Dedifferentiated amniotic fluid mesenchymal stem cell (primary cell): Measurements from ENCODE around the gene ZBTB22.
"Not testable (repeated sequence)": the region's sequence is repeated elsewhere in the genome, so short reads cannot be mapped to it uniquely, and the experiment has no call there.

Experiments used
- DNase-seq: peaks from one replicate; pipeline ENCODE4 v3.0.0-alpha.2; 2016; ENCODE audit errors: extremely low spot score

The ZBTB22 gene

GRCh38 chr6:33317669-33318425, at the start of gene ZBTB22:
ZBTB22 (minus strand) TSS chr6:33317744; CDS start chr6:33316916, 828 bp downstream.
- peak; percentile 99 for DNase-seq

DNA sequence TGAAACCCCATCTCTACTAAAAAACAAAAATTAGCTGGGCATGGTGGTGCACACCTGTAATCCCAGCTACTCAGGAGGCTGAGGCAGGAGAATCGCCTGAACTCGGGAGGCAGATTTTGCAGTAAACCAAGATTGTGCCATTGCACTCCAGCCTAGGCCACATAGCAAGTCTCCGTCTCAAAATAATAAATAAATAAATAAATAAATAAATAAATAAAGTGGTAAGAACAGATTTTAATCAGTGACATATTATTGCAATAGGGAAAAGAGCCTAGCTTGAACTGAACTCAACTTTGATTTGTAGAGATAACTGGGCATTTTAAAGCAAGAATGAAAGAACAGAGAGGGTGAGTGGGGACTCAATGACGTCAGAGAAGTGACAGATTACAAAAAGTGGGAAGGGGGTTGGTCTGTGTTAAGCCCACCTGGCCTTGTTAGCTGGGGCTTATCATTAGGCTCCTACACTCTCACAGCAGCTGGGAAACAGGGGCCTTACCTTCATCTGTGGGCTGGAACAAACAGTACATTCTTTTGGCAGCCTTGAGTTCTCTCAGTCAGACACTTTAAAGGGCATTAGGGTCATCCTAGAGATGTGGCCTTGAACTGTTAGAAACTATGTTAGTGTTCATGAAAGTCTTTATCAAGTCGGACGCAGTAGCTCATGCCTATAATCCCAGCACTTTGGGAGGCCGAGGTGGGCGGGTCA, 49.6 kb upstream of the ZBTB22 start:
- no peak for DNase-seq

GRCh38 chr6:33365206-33365971, 47.8 kb upstream of the ZBTB22 start:
- DNase-seq = not testable (repeated sequence)

DNA sequence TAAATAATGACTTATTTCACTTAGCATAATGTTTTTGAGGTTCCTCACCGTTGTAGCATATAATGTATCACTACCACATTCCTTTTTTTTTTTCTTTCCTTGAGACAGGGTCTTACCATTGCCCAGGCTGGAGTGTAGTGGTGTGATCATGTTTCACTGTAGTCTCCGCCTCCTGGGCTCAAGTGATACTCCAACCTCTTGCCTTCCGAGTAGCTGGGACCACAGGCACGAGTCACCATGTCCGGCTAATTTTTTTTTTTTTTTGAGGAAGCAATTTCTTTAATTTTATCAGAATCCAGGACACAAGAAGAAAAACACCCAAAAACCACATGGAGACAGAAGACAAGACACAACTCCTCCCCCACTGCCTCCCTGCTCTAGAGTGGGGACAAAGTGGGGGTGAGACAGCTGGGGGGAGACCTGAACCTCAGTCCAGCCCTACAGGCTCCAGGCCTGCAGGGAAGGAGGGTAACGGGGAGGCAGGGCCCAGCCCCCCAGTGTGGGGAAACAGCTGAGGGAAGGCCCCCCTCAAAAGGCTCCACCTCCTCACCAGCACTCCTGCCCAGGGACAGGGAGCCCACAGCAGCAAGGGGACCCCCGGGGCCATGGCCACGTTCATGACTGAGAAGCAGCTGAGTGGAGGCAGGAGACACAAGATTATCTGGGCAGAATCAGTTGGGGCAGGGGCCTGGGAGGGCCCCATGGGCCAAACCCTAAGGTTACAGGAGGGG, 47.1 kb upstream of the ZBTB22 start:
- DNase-seq = not testable (repeated sequence)

GRCh38 chr6:33363486-33363885, 45.9 kb upstream of the ZBTB22 start:
- not testable (repeated sequence) for DNase-seq

- no peak for DNase-seq
Observed at GRCh38 chr6:33359331-33359730, 41.8 kb upstream of the ZBTB22 start.

DNA sequence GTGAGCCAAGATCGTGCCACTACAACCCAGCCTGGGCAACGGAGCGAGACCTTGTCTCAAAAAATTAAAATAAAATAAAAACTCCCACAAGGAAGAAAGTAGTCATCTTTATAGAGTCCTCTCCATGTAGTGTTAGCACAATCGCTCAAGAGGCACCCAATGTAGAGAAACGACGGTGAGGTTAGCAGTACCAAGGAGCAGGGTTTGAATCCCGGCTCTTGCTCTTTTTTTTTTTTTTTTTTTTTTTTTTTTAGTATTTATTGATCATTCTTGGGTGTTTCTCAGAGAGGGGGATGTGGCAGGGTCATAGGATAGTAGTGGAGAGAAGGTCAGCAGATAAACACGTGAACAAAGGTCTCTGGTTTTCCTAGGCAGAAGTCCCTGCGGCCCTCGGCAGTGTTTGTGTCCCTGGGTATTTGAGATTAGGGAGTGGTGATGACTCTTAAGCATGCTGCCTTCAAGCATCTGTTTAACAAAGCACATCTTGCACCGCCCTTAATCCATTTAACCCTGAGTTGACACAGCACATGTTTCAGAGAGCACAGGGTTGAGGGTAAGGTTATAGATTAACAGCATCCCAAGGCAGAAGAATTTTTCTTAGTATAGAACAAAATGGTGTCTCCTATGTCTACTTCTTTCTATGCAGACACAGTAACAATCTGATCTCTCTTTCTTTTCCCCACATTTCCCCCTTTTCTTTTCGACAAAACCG, 39.8 kb upstream of the ZBTB22 start:
- DNase-seq = not testable (repeated sequence)

DNA sequence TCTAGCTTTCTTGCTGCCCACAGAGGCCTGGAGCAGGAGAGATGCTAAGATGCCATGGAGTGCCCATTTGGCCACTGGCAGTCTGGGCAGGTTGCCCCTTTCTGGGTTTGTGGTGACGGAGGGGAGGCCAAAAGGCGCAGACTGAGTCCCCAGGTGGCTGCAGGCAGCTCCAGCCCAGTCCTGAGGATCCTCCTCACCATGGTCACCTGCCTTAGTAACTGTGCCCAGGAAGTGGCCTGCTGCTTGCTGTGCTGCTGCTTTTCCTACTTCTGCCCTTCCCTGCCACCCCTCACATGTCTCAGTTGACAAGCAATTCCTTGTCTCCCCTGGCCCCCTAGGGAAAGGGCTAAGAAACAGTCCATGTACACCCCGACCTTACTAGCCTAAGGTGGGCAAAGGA, 38.8 kb upstream of the ZBTB22 start:
- DNase-seq = no peak

GRCh38 chr6:33355860-33356259, 38.3 kb upstream of the ZBTB22 start:
- not testable (repeated sequence) for DNase-seq

DNA sequence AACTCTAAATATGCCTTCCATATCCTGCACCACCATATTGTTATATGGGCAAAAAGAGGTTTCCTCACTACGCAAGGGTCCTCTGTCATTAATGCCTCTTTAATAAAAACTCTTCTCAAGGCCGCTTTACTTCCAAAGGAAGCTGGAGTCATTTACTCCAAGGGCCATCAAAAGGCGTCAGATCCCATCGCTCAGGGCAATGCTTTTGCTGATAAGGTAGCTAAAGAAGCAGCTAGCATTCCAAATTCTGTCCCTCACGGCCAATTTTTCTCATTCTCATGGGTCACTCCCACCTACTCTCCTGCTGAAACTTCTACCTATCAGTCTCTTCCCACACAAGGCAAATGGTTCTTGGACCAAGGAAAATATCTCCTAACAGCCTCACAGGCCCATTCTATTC, 30.3 kb upstream of the ZBTB22 start:
- no peak for DNase-seq

- not testable (repeated sequence) for DNase-seq
Observed at GRCh38 chr6:33346972-33347371, 29.4 kb upstream of the ZBTB22 start.

GRCh38 chr6:33344701-33345697, 27.5 kb upstream of the ZBTB22 start:
- DNase-seq = peak; percentile 70

GRCh38 chr6:33343953-33344611, 26.5 kb upstream of the ZBTB22 start:
- no peak for DNase-seq

- DNase-seq = not testable (repeated sequence)
Observed at GRCh38 chr6:33343606-33343952, 26.0 kb upstream of the ZBTB22 start.

GRCh38 chr6:33339193-33339592, 21.6 kb upstream of the ZBTB22 start:
- DNase-seq = no peak

DNA sequence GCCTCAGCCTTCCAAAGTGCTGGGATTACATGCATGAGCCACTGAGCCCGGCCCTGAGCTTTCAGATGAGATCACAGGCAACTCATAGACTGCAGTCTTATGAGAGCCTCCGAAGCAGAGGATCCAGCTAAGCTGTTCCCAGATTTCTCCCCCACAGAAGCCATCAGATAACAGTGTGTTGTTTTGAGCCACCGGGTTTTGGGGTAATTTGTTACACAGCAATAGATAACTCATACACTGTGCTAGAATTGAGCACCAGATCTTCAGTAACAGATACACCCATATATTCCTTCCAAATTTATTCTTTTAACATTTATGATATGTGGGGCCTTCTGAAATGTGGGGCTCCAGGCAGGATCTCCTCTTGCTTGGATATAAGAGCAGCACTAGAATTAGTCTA, 19.0 kb upstream of the ZBTB22 start:
- DNase-seq = no peak

DNA sequence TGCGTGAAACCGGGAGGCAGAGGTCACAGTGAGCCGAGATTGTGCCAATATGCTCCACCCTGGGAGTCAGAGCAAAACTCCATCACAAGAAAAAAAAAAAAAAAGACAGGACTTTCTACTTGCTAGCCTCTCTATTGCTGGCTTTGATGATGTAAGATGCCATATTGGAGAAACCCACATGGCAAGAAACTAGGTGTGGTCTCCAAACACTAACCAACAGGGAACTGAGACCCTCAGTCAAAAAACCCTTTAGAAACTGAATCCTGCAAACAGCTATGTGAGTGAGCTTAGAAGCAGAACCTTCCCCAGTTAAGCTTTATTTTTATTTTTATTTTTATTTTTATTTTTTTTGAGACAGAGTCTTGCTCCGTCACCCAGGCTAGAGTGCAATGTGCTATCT, 18.4 kb upstream of the ZBTB22 start:
- DNase-seq = no peak

- no peak for DNase-seq
Observed at GRCh38 chr6:33333666-33334065, 16.1 kb upstream of the ZBTB22 start.

DNA sequence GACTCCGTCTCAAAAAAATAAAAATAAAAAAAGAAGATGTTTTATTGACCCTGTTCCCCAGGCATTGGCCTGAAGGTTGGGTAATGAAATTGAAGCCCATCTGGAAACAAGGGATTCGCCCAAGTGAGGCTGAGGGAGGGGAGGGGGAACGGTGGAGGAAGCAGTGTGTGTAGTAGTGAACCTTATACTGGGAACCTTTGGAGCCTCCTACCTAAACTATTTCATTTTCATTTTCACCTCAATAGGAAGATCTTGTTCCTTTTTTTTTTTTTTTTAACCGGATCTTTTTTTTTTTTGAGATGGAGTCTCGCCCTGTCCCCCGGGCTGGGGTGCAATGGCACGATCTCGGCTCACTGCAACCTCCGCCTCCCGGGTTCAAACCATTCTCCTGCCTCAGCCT, 13.2 kb upstream of the ZBTB22 start:
- DNase-seq = no peak
